Body of pancreas (tissue), 4 donors: ENCODE results near the gene CYP4F11. TPM values are rescaled to one million over a fixed set of nuclear protein-coding genes. Genes with fewer than 3 reads are reported as not detected.
"Not testable (repeated sequence)": the region's sequence is repeated elsewhere in the genome, so short reads cannot be mapped to it uniquely, and the experiment has no call there.

ENCODE experiments used
- ATAC-seq: fragments of 150-250 bp; one replicate; pipeline ENCODE4 v1.9.1; 2016
- DNase-seq, 4 donors: peaks; one replicate each; pipeline ENCODE4 v3.0.0-alpha.2; 2019
- H3K27ac ChIP-seq, 4 donors: fragments of 200-600 bp; sonication (generic); 1 replicate in 3 of 4; 2 replicates in 1 of 4; pipeline versions ENCODE4 v1.5.1 to v1.6.1; 2016 to 2019; ENCODE audit warnings: mild to moderate bottlenecking in 1 of 4, mixed read lengths in 1 of 4, moderate library complexity in 1 of 4
- H3K27me3 ChIP-seq, 2 donors: fragments of 200-600 bp; sonication (generic); one replicate each; pipeline ENCODE4 v1.6.0; 2016; ENCODE audit warnings: mild to moderate bottlenecking in 1 of 2
- H3K36me3 ChIP-seq, 2 donors: fragments of 200-600 bp; sonication (generic); replicated peaks in 1 of 2; 2 replicates each; pipeline ENCODE4 v1.5.1; 2016; ENCODE audit warnings: low read depth in 2 of 2; ENCODE audit not compliant: insufficient read depth in 1 of 2
- H3K4me1 ChIP-seq: fragments of 200-600 bp; sonication (generic); one replicate; pipeline ENCODE4 v1.6.0; 2016
- H3K4me3 ChIP-seq, 2 donors: fragments of 200-600 bp; sonication (generic); 1 replicate in 1 of 2; 2 replicates in 1 of 2; pipeline ENCODE4 v1.5.1; 2016 to 2019
- H3K9me3 ChIP-seq, 3 donors: fragments of 200-600 bp; sonication (generic); 1 replicate in 2 of 3; 2 replicates in 1 of 3; pipeline ENCODE4 v1.5.1; 2016
- CTCF ChIP-seq, 7 experiments: fragments of 450-650 bp in 4 of 7; fragments of 200-600 bp in 3 of 7; sonication (generic) in 3 of 7; IDR thresholded peaks; one replicate each; pipeline ENCODE4 v1.5.1; 2016 to 2019; ENCODE audit warnings: antibody characterized with exemption in 7 of 7
- POLR2A ChIP-seq, 3 donors: fragments of 450-650 bp; IDR thresholded peaks; one replicate each; pipeline ENCODE4 v1.6.1; 2016; ENCODE audit warnings: antibody characterized with exemption in 3 of 3, mild to moderate bottlenecking in 2 of 3
- WGBS, 2 donors: methylation state at CpG; one replicate each; pipeline ENCODE4 v1.1.5; 2017; 5-methylcytosine and 5-hydroxymethylcytosine counted together
- intact Hi-C: fragments of 100-400 bp; cut with DNase I; formaldehyde crosslinking; loops from one replicate; pipeline ENCODE4 v1.15.1; 2023
- total RNA-seq, 2 donors: library from RNA; depleted of rRNA; stranded (reverse); fragments of >200 nt; gene quantifications; one replicate each; pipeline ENCODE4 v1.1.0, GENCODE V29; 2016

Gene CYP4F11
- total RNA-seq, 2 donors from 2014 or later = 3.9 TPM; not detected in 1

- H3K4me3 ChIP-seq = no peak overlapping the region
- no peaks in the 10 kb centered on the region for H3K36me3 ChIP-seq
- DNase-seq (no peak), ATAC-seq (no peak)
- 46 to 83% methylated on average over 2 to 6 of the region's 6 CpGs for WGBS, 2 donors
- no peak overlapping the region for H3K27ac ChIP-seq
- TF ChIP-seq CTCF (IDR thresholded peaks at IDR 0.05) = no peak
- no peak for TF ChIP-seq POLR2A (IDR thresholded peaks at IDR 0.05)
- H3K4me1 ChIP-seq = peaks cover 7% of the 10 kb centered on the region
- intact Hi-C loops = no loop called here
- H3K27me3 ChIP-seq = no peaks in the 10 kb centered on the region
- no peaks in the 10 kb centered on the region for H3K9me3 ChIP-seq
These were observed 20.9 kb downstream of the CYP4F11 start for GRCh38 chr19:15913384-15913783.

GRCh38 chr19:15911599-15912235 is 22.6 kb downstream of the CYP4F11 start:
- peak in 2 of 7 experiments; percentile 24 to 37 for TF ChIP-seq CTCF (IDR thresholded peaks at IDR 0.05)
- peak in 1 of 3 donors; percentile 10 for TF ChIP-seq POLR2A (IDR thresholded peaks at IDR 0.05)
- DNase-seq (peak in 3 of 4 donors; percentile 16 to 51 (median 32)), ATAC-seq (no peak)
- no peaks in the 10 kb centered on the region for H3K9me3 ChIP-seq
- no peak overlapping the region for H3K4me3 ChIP-seq
- intact Hi-C loops = no loop called here
- no peaks in the 10 kb centered on the region for H3K36me3 ChIP-seq
- WGBS, 2 donors = 5 to 23% methylated on average over 18 to 30 of the region's 44 CpGs
- no peak overlapping the region for H3K27ac ChIP-seq
- H3K27me3 ChIP-seq = no peaks in the 10 kb centered on the region
- peaks cover 7% of the 10 kb centered on the region for H3K4me1 ChIP-seq

GRCh38 chr19:15905026-15905425 is 29.3 kb downstream of the CYP4F11 start:
- no peaks in the 10 kb centered on the region for H3K36me3 ChIP-seq
- intact Hi-C loops = no loop called here
- no peak overlapping the region for H3K4me3 ChIP-seq
- H3K4me1 ChIP-seq = no peaks in the 10 kb centered on the region
- ATAC-seq (no peak), DNase-seq (no peak)
- no peaks in the 10 kb centered on the region for H3K27me3 ChIP-seq
- no peak overlapping the region for H3K27ac ChIP-seq
- H3K9me3 ChIP-seq = no peaks in the 10 kb centered on the region
- TF ChIP-seq CTCF (IDR thresholded peaks at IDR 0.05) (no peak), POLR2A (IDR thresholded peaks at IDR 0.05) (no peak)

- not testable (repeated sequence) for DNase-seq, ATAC-seq
These were observed 31.4 kb downstream of the CYP4F11 start for GRCh38 chr19:15902898-15903297.

GRCh38 chr19:15902254-15902653 is 32.1 kb downstream of the CYP4F11 start:
- H3K27ac ChIP-seq = no peak overlapping the region
- H3K27me3 ChIP-seq = peaks cover 0 to 3% of the 10 kb centered on the region in 2 donors
- H3K4me3 ChIP-seq = no peak overlapping the region
- intact Hi-C loops = no loop called here
- no peaks in the 10 kb centered on the region for H3K4me1 ChIP-seq
- 74 to 82% methylated on average over 10 to 11 of the region's 11 CpGs for WGBS, 2 donors
- H3K9me3 ChIP-seq = no peaks in the 10 kb centered on the region
- TF ChIP-seq CTCF (IDR thresholded peaks at IDR 0.05) (no peak), POLR2A (IDR thresholded peaks at IDR 0.05) (no peak)
- no peaks in the 10 kb centered on the region for H3K36me3 ChIP-seq
- no peak for DNase-seq
- no peak for ATAC-seq

More at GRCh38 chr19:15902898-15903297, 31.4 kb downstream of the CYP4F11 start:
- H3K4me3 ChIP-seq, H3K36me3 ChIP-seq, intact Hi-C loops, H3K4me1 ChIP-seq, H3K9me3 ChIP-seq, H3K27me3 ChIP-seq, H3K27ac ChIP-seq: not testable (repeated sequence)
- WGBS, 2 donors = 83 to 92% methylated on average over 15 to 25 of the region's 29 CpGs
